ENCODE results near the gene FLT4.

FLT4 gene

GRCh38 chr5:180618829-180619562 lies 30.4 kb downstream of the FLT4 start:
- Histone ChIP-seq H2AFZ (ENCODE audit: low read depth, low read length, severe bottlenecking) (no peak overlapping the region), H4K20me1 (ENCODE audit: low read depth, low read length) (no peaks in the 10 kb centered on the region), H3K4me2 (ENCODE audit: low read depth, low read length, poor library complexity, severe bottlenecking) (no peak overlapping the region), H3K9me3 (ENCODE audit: insufficient read depth, low read length) (no peaks in the 10 kb centered on the region), H3K9ac (ENCODE audit: low read length) (no peak overlapping the region), H3K27ac (ENCODE audit: low read depth, low read length) (no peak overlapping the region), H3F3A (ENCODE audit: insufficient read depth) (no peaks in the 10 kb centered on the region), H3K36me3 (ENCODE audit: low read length) (no peaks in the 10 kb centered on the region), H3K9me2 (replicated peaks; ENCODE audit: insufficient read depth, low read length) (no peaks in the 10 kb centered on the region), H3K4me3 (ENCODE audit: insufficient read depth, low read length, poor library complexity, severe bottlenecking) (no peak overlapping the region), H3K79me2 (ENCODE audit: insufficient read depth, low read length) (no peaks in the 10 kb centered on the region), H3K27me3 (ENCODE audit: low read length) (no peaks in the 10 kb centered on the region)
- no peak for TF ChIP-seq EZH2phosphoT487 (conservative IDR thresholded peaks at IDR 0.05; ENCODE audit: low read length)

GRCh38 chr5:180618487-180618828 lies 30.9 kb downstream of the FLT4 start:
- no peak overlapping the region for H3K9ac ChIP-seq (ENCODE audit: low read length)
- H3K9me2 ChIP-seq (replicated peaks; ENCODE audit: insufficient read depth, low read length): no peaks in the 10 kb centered on the region
- H3K4me2 ChIP-seq (ENCODE audit: low read depth, low read length, poor library complexity, severe bottlenecking): no peak overlapping the region
- H3K36me3 ChIP-seq (ENCODE audit: low read length): no peaks in the 10 kb centered on the region
- H2AFZ ChIP-seq (ENCODE audit: low read depth, low read length, severe bottlenecking): no peak overlapping the region
- no peaks in the 10 kb centered on the region for H3K27me3 ChIP-seq (ENCODE audit: low read length)
- no peaks in the 10 kb centered on the region for H3F3A ChIP-seq (ENCODE audit: insufficient read depth)
- H3K79me2 ChIP-seq (ENCODE audit: insufficient read depth, low read length): no peaks in the 10 kb centered on the region
- H3K4me3 ChIP-seq (ENCODE audit: insufficient read depth, low read length, poor library complexity, severe bottlenecking): no peak overlapping the region
- no peak overlapping the region for H3K27ac ChIP-seq (ENCODE audit: low read depth, low read length)
- H3K9me3 ChIP-seq (ENCODE audit: insufficient read depth, low read length): no peaks in the 10 kb centered on the region
- no peaks in the 10 kb centered on the region for H4K20me1 ChIP-seq (ENCODE audit: low read depth, low read length)
- TF ChIP-seq EZH2phosphoT487 (conservative IDR thresholded peaks at IDR 0.05; ENCODE audit: low read length): no peak
- no peak for TF ChIP-seq CTCF (IDR thresholded peaks at IDR 0.05; ENCODE audit: insufficient read depth, low read length, poor library complexity, severe bottlenecking)

GRCh38 chr5:180613814-180614188 lies 35.6 kb downstream of the FLT4 start:
- no peak overlapping the region for H3K4me3 ChIP-seq (ENCODE audit: insufficient read depth, low read length, poor library complexity, severe bottlenecking)

More at GRCh38 chr5:180613814-180614188, 35.6 kb downstream of the FLT4 start:
- Histone ChIP-seq H3K27ac (ENCODE audit: low read depth, low read length) (no peak overlapping the region), H2AFZ (ENCODE audit: low read depth, low read length, severe bottlenecking) (no peak overlapping the region), H3K4me2 (ENCODE audit: low read depth, low read length, poor library complexity, severe bottlenecking) (no peak overlapping the region), H3K9me3 (ENCODE audit: insufficient read depth, low read length) (no peaks in the 10 kb centered on the region), H3K79me2 (ENCODE audit: insufficient read depth, low read length) (no peaks in the 10 kb centered on the region), H3K9ac (ENCODE audit: low read length) (no peak overlapping the region), H3F3A (ENCODE audit: insufficient read depth) (no peaks in the 10 kb centered on the region), H3K36me3 (ENCODE audit: low read length) (no peaks in the 10 kb centered on the region), H4K20me1 (ENCODE audit: low read depth, low read length) (no peaks in the 10 kb centered on the region), H3K9me2 (replicated peaks; ENCODE audit: insufficient read depth, low read length) (no peaks in the 10 kb centered on the region), H3K27me3 (ENCODE audit: low read length) (no peaks in the 10 kb centered on the region)
- no peak for TF ChIP-seq CTCF (IDR thresholded peaks at IDR 0.05; ENCODE audit: insufficient read depth, low read length, poor library complexity, severe bottlenecking)
- TF ChIP-seq EZH2phosphoT487 (conservative IDR thresholded peaks at IDR 0.05; ENCODE audit: low read length): no peak
